WTC11 (cell line): ENCODE results near the gene ST13. TPM values are rescaled to one million over a fixed set of nuclear protein-coding genes. Genes with fewer than 3 reads are reported as not detected.

ENCODE experiments used
- ATAC-seq: fragments of 200-7000 bp; cut with Tn5 transposase; 2 replicates; pipeline ENCODE4 v1.10.0; 2021; ENCODE audit warnings: mild to moderate bottlenecking, moderate library complexity
- CTCF ChIA-PET: fragments of 300-600 bp; sonication (Branson Sonifier 250); formaldehyde crosslinking; loops from one replicate; lab custom pipeline; 2021; ENCODE audit warnings: antibody characterized with exemption; lab: Charles Lee
- POLR2A ChIA-PET: fragments of 350-600 bp; sonication (Branson Sonifier 250); formaldehyde crosslinking; loops from one replicate; lab custom pipeline; 2021; ENCODE audit warnings: antibody characterized with exemption; lab: Charles Lee
- DNase-seq: peaks from one replicate; pipeline ENCODE4 v3.0.0; 2021; ENCODE audit warnings: low spot score
- H3K27ac Mint-ChIP-seq: 2 replicates; pipeline ENCODE4 v1.8.0; 2021; ENCODE audit warnings: mixed read lengths
- H3K27me3 Mint-ChIP-seq: 2 replicates; pipeline ENCODE4 v1.8.0; 2021; ENCODE audit warnings: low read depth, mild to moderate bottlenecking, moderate library complexity, mixed read lengths
- H3K36me3 Mint-ChIP-seq: 2 replicates; pipeline ENCODE4 v1.8.0; 2021; ENCODE audit warnings: mixed read lengths
- H3K4me1 Mint-ChIP-seq: 2 replicates; pipeline ENCODE4 v1.8.0; 2022; ENCODE audit warnings: mixed read lengths
- H3K4me3 Mint-ChIP-seq: 2 replicates; pipeline ENCODE4 v1.8.0; 2021; ENCODE audit warnings: mild to moderate bottlenecking, moderate library complexity, mixed read lengths
- H3K9me3 Mint-ChIP-seq: 2 replicates; pipeline ENCODE4 v1.8.0; 2021; ENCODE audit warnings: mixed read lengths
- CREB1 ChIP-seq: sonication (generic); formaldehyde crosslinking; IDR thresholded peaks from 2 replicates; pipeline ENCODE4 v1.8.0; 2023; ENCODE audit warnings: mild to moderate bottlenecking, missing genetic modification reagents
- ETV6 ChIP-seq: sonication (generic); formaldehyde crosslinking; IDR thresholded peaks from 2 replicates; pipeline ENCODE4 v1.8.1; 2022; ENCODE audit warnings: mild to moderate bottlenecking, missing genetic modification reagents
- FOXK1 ChIP-seq: sonication (generic); formaldehyde crosslinking; IDR thresholded peaks from 2 replicates; pipeline ENCODE4 v1.8.0; 2022; ENCODE audit warnings: mild to moderate bottlenecking, moderate library complexity, missing genetic modification reagents
- GABPB1 ChIP-seq: sonication (generic); formaldehyde crosslinking; IDR thresholded peaks from 2 replicates; pipeline ENCODE4 v1.8.1; 2023; ENCODE audit warnings: mild to moderate bottlenecking, missing genetic modification reagents
- GRHL2 ChIP-seq: fragments of 250-450 bp; sonication (Bioruptor Pico); IDR thresholded peaks from 2 replicates; pipeline ENCODE4 v1.8.0; 2022; ENCODE audit warnings: mild to moderate bottlenecking, moderate library complexity; ENCODE audit not compliant: insufficient replicate concordance, severe bottlenecking
- NR1H2 ChIP-seq: sonication (generic); formaldehyde crosslinking; IDR thresholded peaks from 2 replicates; pipeline ENCODE4 v1.9.0; 2021; ENCODE audit warnings: mild to moderate bottlenecking, moderate library complexity, missing genetic modification reagents
- NR2C2 ChIP-seq: sonication (generic); formaldehyde crosslinking; IDR thresholded peaks from 2 replicates; pipeline ENCODE4 v1.8.0; 2022; ENCODE audit warnings: mild to moderate bottlenecking, missing genetic modification reagents
- OVOL2 ChIP-seq: fragments of 250-450 bp; sonication (Bioruptor Pico); IDR thresholded peaks from 2 replicates; pipeline ENCODE4 v1.9.0; 2021; ENCODE audit warnings: mild to moderate bottlenecking, borderline replicate concordance
- PRRX2 ChIP-seq: fragments of 250-450 bp; sonication (Bioruptor Pico); IDR thresholded peaks from 2 replicates; pipeline ENCODE4 v1.8.0; 2021; ENCODE audit warnings: mild to moderate bottlenecking
- RORB ChIP-seq: fragments of 250-450 bp; sonication (Bioruptor Pico); IDR thresholded peaks from 2 replicates; pipeline ENCODE4 v1.9.0; 2021; ENCODE audit warnings: mild to moderate bottlenecking
- SMAD3 ChIP-seq: sonication (generic); formaldehyde crosslinking; IDR thresholded peaks from 2 replicates; pipeline ENCODE4 v1.8.0; 2022; ENCODE audit warnings: missing genetic modification reagents, mild to moderate bottlenecking, borderline replicate concordance
- SMAD4 ChIP-seq: sonication (generic); formaldehyde crosslinking; IDR thresholded peaks from 2 replicates; pipeline ENCODE4 v1.8.0; 2022; ENCODE audit warnings: mild to moderate bottlenecking, missing genetic modification reagents
- TCF7 ChIP-seq: sonication (generic); formaldehyde crosslinking; IDR thresholded peaks from 2 replicates; pipeline ENCODE4 v1.8.0; 2022; ENCODE audit warnings: mild to moderate bottlenecking, low read depth, missing genetic modification reagents, moderate library complexity
- TEAD1 ChIP-seq: sonication (generic); formaldehyde crosslinking; IDR thresholded peaks from 2 replicates; pipeline ENCODE4 v1.8.0; 2022; ENCODE audit warnings: mild to moderate bottlenecking, missing genetic modification reagents
- TP53 ChIP-seq: sonication (generic); formaldehyde crosslinking; IDR thresholded peaks from 2 replicates; pipeline ENCODE4 v1.8.1; 2023; ENCODE audit warnings: mild to moderate bottlenecking, missing genetic modification reagents
- ZNF396 ChIP-seq: fragments of 250-450 bp; sonication (Bioruptor Pico); IDR thresholded peaks from 2 replicates; pipeline ENCODE4 v1.8.0; 2021; ENCODE audit warnings: mild to moderate bottlenecking, moderate library complexity, borderline replicate concordance
- ZNF416 ChIP-seq: fragments of 250-450 bp; sonication (Bioruptor Pico); IDR thresholded peaks from 2 replicates; pipeline ENCODE4 v1.9.0; 2021; ENCODE audit warnings: mild to moderate bottlenecking, inconsistent platforms
- total RNA-seq: library from RNA; stranded (reverse); gene quantifications from 3 replicates; pipeline ENCODE4 v1.2.3, GENCODE V29; 2021
- TF ChIP-seq, protein P1 (sequence below): sonication (generic); formaldehyde crosslinking; IDR thresholded peaks from 2 replicates; pipeline ENCODE4 v1.8.0; 2023; ENCODE audit warnings: missing genetic modification reagents, mild to moderate bottlenecking, borderline replicate concordance
- TF ChIP-seq, protein P2 (sequence below): sonication (generic); formaldehyde crosslinking; IDR thresholded peaks from 2 replicates; pipeline ENCODE4 v1.8.0; 2022; ENCODE audit warnings: mild to moderate bottlenecking, missing genetic modification reagents
- TF ChIP-seq, protein P3 (sequence below): sonication (generic); formaldehyde crosslinking; IDR thresholded peaks from 2 replicates; pipeline ENCODE4 v1.8.1; 2022; ENCODE audit warnings: low read depth, mild to moderate bottlenecking, moderate library complexity, missing genetic modification reagents, borderline replicate concordance
- TF ChIP-seq, protein P4 (sequence below): fragments of 200-600 bp; IDR thresholded peaks from 2 replicates; pipeline ENCODE4 v1.8.0; 2022; ENCODE audit warnings: antibody characterized with exemption
- TF ChIP-seq, protein P5 (sequence below): fragments of 250-450 bp; sonication (Bioruptor Pico); conservative IDR thresholded peaks from 2 replicates; pipeline ENCODE4 v1.9.0; 2021; ENCODE audit warnings: mild to moderate bottlenecking
- TF ChIP-seq, protein P6 (sequence below): fragments of 250-450 bp; sonication (Bioruptor Pico); IDR thresholded peaks from 2 replicates; pipeline ENCODE4 v1.9.0; 2021; ENCODE audit warnings: moderate library complexity, mild to moderate bottlenecking, inconsistent platforms, borderline replicate concordance
- TF ChIP-seq, protein P7 (sequence below): sonication (generic); formaldehyde crosslinking; IDR thresholded peaks from 2 replicates; pipeline ENCODE4 v1.8.1; 2022; ENCODE audit warnings: mild to moderate bottlenecking, moderate library complexity, missing genetic modification reagents

ST13 gene
- total RNA-seq, 1 experiment from 2014 or later: 289 TPM

DNA sequence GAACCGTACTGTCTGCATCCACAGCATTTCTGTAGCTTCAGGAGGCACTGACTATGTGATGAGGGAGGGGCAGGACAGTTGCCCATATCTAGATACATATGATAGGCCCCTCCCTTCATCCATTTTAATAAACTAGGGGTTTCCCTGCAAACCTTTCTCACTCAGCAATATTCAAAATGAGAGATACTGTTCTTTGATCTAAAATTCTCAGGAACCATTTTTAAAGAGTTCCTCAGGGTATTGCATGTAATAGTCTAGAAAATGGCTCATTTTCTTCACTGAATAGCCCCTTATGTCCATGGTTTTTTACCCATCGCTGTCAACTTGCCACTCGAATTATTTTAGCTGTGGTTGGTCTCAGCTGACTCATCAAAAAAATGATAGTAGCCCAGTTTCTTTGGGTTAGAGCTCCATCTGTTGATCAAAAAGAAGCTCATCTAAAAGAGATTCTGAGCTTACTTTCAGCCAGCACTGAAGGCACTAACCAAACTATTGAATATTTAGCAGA lies 42.5 kb upstream of the ST13 start:
- DNase-seq: no peak

DNA sequence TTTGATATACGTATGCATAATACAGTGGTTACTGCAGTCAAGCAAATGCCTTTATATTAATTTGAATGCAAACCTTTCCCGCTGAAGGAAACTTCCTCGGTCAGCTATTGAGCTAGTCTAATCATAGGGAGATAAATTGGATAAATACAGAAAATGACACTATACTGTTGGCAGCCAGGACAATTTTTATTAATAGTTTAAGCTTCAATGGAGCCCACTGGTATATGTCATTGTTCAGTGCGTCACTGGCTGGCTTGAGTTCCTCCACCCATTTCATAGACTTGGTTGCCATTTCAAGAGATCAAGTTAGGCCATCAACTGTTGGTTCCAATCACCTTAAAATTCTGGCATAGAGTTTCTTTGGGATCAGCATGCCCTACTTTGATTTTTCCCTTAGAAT lies 38.0 kb upstream of the ST13 start:
- DNase-seq (no peak), ATAC-seq (no peak)
- TF ChIP-seq, protein P1, sequence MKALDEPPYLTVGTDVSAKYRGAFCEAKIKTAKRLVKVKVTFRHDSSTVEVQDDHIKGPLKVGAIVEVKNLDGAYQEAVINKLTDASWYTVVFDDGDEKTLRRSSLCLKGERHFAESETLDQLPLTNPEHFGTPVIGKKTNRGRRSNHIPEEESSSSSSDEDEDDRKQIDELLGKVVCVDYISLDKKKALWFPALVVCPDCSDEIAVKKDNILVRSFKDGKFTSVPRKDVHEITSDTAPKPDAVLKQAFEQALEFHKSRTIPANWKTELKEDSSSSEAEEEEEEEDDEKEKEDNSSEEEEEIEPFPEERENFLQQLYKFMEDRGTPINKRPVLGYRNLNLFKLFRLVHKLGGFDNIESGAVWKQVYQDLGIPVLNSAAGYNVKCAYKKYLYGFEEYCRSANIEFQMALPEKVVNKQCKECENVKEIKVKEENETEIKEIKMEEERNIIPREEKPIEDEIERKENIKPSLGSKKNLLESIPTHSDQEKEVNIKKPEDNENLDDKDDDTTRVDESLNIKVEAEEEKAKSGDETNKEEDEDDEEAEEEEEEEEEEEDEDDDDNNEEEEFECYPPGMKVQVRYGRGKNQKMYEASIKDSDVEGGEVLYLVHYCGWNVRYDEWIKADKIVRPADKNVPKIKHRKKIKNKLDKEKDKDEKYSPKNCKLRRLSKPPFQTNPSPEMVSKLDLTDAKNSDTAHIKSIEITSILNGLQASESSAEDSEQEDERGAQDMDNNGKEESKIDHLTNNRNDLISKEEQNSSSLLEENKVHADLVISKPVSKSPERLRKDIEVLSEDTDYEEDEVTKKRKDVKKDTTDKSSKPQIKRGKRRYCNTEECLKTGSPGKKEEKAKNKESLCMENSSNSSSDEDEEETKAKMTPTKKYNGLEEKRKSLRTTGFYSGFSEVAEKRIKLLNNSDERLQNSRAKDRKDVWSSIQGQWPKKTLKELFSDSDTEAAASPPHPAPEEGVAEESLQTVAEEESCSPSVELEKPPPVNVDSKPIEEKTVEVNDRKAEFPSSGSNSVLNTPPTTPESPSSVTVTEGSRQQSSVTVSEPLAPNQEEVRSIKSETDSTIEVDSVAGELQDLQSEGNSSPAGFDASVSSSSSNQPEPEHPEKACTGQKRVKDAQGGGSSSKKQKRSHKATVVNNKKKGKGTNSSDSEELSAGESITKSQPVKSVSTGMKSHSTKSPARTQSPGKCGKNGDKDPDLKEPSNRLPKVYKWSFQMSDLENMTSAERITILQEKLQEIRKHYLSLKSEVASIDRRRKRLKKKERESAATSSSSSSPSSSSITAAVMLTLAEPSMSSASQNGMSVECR (CRISPR knock-in tag): no peak
- TF ChIP-seq FOXK1 (CRISPR knock-in tag) (no peak), ZNF396 (CRISPR knock-in tag) (no peak), OVOL2 (CRISPR knock-in tag) (no peak)
- TF ChIP-seq, protein P2, sequence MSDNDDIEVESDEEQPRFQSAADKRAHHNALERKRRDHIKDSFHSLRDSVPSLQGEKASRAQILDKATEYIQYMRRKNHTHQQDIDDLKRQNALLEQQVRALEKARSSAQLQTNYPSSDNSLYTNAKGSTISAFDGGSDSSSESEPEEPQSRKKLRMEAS (CRISPR knock-in tag): no peak
- ChIA-PET POLR2A (no interaction called here), CTCF (no interaction called here)
- no peaks in the 10 kb centered on the region; the same call in 1 of the 2 replicates for H3K27me3 Mint-ChIP-seq
- no peaks in the 10 kb centered on the region for H3K9me3 Mint-ChIP-seq
- peaks cover 7% of the 10 kb centered on the region for H3K36me3 Mint-ChIP-seq
- no peak overlapping the region for H3K27ac Mint-ChIP-seq
- no peak overlapping the region for H3K4me3 Mint-ChIP-seq
- H3K4me1 Mint-ChIP-seq: 0 out of 2 replicates have a peak, but pooled peaks cover 2% of the 10 kb centered on the region

More for the DNA sequence above, 42.5 kb upstream of the ST13 start:
- TF ChIP-seq, protein P3, sequence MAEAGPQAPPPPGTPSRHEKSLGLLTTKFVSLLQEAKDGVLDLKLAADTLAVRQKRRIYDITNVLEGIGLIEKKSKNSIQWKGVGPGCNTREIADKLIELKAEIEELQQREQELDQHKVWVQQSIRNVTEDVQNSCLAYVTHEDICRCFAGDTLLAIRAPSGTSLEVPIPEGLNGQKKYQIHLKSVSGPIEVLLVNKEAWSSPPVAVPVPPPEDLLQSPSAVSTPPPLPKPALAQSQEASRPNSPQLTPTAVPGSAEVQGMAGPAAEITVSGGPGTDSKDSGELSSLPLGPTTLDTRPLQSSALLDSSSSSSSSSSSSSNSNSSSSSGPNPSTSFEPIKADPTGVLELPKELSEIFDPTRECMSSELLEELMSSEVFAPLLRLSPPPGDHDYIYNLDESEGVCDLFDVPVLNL: no peak
- TF ChIP-seq, protein P4, sequence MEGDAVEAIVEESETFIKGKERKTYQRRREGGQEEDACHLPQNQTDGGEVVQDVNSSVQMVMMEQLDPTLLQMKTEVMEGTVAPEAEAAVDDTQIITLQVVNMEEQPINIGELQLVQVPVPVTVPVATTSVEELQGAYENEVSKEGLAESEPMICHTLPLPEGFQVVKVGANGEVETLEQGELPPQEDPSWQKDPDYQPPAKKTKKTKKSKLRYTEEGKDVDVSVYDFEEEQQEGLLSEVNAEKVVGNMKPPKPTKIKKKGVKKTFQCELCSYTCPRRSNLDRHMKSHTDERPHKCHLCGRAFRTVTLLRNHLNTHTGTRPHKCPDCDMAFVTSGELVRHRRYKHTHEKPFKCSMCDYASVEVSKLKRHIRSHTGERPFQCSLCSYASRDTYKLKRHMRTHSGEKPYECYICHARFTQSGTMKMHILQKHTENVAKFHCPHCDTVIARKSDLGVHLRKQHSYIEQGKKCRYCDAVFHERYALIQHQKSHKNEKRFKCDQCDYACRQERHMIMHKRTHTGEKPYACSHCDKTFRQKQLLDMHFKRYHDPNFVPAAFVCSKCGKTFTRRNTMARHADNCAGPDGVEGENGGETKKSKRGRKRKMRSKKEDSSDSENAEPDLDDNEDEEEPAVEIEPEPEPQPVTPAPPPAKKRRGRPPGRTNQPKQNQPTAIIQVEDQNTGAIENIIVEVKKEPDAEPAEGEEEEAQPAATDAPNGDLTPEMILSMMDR: no peak
- TF ChIP-seq SMAD4 (CRISPR knock-in tag) (no peak), NR2C2 (CRISPR knock-in tag) (no peak), NR1H2 (CRISPR knock-in tag) (no peak), TP53 (CRISPR knock-in tag) (no peak), ETV6 (CRISPR knock-in tag) (no peak), ZNF396 (CRISPR knock-in tag) (no peak), GABPB1 (CRISPR knock-in tag) (no peak), SMAD3 (CRISPR knock-in tag) (no peak), ZNF416 (CRISPR knock-in tag) (no peak), TEAD1 (CRISPR knock-in tag) (no peak), TCF7 (no peak), PRRX2 (CRISPR knock-in tag) (no peak), RORB (no peak), GRHL2 (no peak), CREB1 (CRISPR knock-in tag) (no peak)
- TF ChIP-seq, protein P5, sequence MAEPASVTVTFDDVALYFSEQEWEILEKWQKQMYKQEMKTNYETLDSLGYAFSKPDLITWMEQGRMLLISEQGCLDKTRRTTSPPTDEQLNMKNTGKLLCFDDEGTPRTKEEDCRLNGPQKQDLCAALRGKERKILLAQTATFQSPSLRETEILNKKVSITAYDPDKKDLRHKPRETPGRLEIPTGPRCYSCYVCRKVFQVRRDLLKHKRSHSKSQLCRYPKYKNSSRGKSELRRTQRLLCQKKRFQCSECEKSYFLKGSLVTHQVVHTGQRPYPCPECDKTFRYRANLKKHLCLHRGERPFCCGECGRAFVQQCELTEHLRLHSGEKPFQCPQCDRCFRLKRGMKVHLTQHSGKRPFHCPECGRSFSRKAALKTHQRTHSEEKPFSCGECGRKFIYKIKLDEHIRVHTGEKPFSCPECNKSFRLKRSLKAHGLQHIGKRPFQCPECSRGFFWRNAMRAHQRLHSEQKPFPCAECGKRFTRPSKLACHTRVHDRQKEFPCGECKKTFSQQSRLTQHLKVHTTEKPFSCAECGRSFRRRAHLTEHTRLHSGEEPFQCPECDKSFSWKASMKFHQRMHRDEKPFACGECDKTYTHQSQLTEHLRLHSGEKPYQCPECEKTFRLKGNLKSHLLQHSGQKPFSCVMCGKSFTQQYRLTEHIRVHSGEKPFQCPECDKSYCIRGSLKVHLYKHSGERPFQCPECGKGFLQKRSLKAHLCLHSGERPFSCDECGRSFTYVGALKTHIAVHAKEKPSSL (CRISPR knock-in tag): no peak
- TF ChIP-seq, protein P6, sequence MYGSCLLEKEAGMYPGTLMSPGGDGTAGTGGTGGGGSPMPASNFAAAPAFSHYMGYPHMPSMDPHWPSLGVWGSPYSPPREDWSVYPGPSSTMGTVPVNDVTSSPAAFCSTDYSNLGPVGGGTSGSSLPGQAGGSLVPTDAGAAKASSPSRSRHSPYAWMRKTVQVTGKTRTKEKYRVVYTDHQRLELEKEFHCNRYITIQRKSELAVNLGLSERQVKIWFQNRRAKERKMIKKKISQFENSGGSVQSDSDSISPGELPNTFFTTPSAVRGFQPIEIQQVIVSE (CRISPR knock-in tag): no peak
- TF ChIP-seq, protein P7, sequence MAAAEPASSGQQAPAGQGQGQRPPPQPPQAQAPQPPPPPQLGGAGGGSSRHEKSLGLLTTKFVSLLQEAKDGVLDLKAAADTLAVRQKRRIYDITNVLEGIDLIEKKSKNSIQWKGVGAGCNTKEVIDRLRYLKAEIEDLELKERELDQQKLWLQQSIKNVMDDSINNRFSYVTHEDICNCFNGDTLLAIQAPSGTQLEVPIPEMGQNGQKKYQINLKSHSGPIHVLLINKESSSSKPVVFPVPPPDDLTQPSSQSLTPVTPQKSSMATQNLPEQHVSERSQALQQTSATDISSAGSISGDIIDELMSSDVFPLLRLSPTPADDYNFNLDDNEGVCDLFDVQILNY (CRISPR knock-in tag): no peak
- CTCF ChIA-PET: interaction anchor here (0.6 to 1.5 kb wide), 36 partner anchors 9 to 551 kb away, joined by 3 to 18 read pairs (median 4); partner anchors contain the start of gene ST13
- ATAC-seq: no peak
- no peaks in the 10 kb centered on the region for H3K9me3 Mint-ChIP-seq
- no peak overlapping the region for H3K4me3 Mint-ChIP-seq
- no peaks in the 10 kb centered on the region for H3K36me3 Mint-ChIP-seq
- 0 out of 2 replicates have a peak, but pooled peaks cover 2% of the 10 kb centered on the region for H3K4me1 Mint-ChIP-seq
- POLR2A ChIA-PET: interaction anchor here (0.6 to 1.0 kb wide), 3 partner anchors 12 to 43 kb away, joined by 3 read pairs; no protein-coding TSS in a partner anchor
- H3K27me3 Mint-ChIP-seq: no peaks in the 10 kb centered on the region; the same call in 1 of the 2 replicates
- no peak overlapping the region; the same call in 1 of the 2 replicates for H3K27ac Mint-ChIP-seq
